GM18499 (cell line): Measurements from ENCODE around the gene NIPBL.
"Not testable (repeated sequence)": the region's sequence is repeated elsewhere in the genome, so short reads cannot be mapped to it uniquely, and the experiment has no call there.

Experiments
- ATAC-seq: cut with Tn5 transposase; IDR thresholded peaks from one replicate; pipeline ENCODE4 v1.9.1; 2021; ENCODE audit warnings: moderate number of reproducible peaks; ENCODE audit not compliant: insufficient read depth, unreplicated experiment

Gene NIPBL

DNA sequence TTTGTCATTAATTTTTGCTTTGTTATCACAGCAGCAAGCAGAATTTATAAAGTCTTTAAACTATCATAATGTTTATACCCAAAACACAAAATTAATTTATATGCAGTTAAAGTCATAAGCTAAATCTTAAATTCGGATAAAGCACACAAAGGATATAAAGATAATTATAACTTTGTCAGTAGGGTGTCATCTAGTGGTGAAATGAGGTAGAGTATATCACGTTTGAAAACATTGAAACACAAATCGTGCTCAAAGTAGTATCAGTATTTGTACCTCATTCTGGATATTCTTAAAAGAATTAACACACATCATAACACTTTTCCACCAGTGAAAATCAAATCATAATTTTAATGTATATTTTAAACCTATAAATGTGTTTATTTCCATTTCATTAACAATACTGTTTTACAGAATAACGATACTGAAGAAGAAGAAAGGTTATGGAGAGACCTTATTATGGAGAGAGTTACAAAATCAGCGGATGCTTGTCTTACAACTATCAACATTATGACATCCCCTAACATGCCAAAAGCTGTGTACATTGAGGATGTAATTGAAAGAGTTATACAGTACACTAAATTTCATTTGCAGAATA is 129.5 kb downstream of the NIPBL start:
- no peak for ATAC-seq

DNA sequence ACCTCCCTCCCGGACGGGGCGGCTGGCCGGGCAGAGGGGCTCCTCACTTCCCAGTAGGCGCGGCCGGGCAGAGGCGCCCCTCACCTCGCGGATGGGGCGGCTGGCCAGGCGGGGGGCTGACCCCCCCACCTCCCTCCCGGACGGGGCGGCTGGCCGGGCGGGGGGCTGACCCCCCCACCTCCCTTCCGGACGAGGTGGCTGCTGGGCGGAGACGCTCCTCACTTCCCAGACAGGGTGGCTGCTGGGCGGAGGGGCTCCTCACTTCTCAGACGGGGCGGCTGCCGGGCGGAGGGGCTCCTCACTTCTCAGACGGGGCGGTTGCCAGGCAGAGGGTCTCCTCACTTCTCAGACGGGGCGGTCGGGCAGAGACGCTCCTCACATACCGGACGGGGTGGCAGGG is 136.6 kb downstream of the NIPBL start:
- ATAC-seq: not testable (repeated sequence)

- ATAC-seq: no peak
These were observed 137.8 kb downstream of the NIPBL start for GRCh38 chr5:37014321-37014720.

DNA sequence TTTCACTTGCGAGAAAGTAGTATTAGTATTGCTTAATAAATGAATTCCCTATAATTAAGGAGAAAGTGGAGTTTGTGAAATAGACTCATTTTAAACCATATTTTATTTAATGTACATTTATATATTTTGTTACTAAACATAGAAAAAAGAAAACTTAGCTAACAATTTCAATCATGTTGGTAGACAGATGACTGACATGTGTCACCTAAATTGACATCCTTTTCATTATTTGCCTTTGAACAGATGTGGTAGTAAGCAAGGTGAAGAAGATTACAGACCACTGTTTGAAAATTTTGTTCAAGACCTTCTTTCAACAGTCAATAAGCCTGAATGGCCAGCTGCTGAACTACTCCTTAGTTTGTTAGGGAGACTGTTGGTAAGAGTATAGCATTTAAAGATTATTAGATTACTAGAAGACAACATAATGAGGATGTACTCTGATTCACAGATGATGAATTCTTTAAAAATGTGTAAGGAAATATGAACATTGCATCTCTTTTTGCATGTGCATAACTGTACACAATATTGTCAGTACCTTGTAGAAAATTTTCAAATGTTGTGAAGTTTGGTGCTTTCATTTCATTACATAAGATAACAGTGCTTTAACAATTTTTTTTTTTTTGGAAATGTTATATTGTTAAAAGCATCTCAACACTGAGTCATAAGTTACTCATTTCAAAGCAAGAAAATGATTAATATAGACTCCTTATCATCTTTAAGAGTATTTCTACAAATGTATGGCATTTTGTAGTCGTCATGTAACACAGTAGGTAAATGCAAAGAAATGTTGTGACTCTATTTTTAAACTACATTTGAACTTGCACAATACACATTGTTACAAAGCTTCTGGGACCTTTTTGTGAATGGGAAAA is 139.5 kb downstream of the NIPBL start:
- no peak for ATAC-seq

DNA sequence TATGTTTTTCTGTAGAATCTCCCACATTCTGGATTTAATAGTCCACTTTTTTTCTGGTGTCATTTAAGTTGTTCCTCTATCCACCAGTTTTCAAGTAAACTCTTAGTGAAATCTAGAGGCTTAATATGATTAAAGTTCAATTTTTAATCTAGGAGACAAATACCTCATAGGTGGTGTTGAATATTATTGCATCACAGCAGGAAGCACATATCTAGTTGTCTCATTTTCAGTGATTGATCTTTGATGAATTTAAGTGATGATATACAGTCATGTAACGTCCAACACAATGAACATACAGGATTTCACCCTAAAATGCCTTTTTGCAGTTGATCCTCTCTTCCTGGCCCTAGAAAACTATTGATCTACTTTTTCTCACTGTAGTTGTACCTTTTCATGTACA is 152.3 kb downstream of the NIPBL start:
- no peak for ATAC-seq

DNA sequence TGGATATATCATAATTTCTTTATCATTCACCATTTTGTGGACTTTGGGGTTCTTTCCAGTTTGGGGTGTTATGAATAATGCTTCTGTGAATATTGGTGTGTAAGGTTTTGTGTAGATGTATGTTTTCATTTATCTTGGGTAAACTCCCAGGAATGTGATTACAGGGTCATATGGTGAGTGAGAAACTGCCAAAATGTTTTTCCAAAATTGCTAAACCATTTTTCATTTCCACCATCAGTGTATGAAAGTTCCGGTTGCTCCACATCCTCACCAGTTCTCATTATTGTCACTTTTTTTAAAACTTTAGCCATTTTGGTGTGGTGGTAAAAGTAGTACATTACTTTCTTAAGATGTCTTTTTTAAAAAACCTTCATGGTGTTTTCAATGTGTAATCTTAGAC is 152.9 kb downstream of the NIPBL start:
- ATAC-seq: no peak

- no peak for ATAC-seq
These were observed 158.4 kb downstream of the NIPBL start for GRCh38 chr5:37034955-37035354.

DNA sequence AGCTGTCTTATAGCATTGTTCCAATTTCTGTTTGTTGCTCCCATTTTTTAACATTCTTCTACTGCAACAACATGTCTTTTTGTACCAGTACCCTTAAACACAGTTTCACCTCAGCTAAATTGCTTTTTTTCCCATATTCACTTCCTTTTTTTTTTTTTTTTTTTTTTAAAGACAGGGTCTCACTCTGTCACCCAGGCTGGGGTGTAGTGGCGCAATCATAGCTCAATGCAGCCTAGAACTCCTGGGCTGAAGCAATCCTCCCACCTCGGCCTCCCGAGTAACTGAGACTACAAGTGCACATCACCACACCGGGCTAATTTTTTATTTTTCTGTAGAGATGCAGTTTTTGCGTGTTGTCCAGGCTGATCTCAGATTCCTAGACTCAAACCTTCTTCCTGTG is 161.3 kb downstream of the NIPBL start:
- no peak for ATAC-seq

DNA sequence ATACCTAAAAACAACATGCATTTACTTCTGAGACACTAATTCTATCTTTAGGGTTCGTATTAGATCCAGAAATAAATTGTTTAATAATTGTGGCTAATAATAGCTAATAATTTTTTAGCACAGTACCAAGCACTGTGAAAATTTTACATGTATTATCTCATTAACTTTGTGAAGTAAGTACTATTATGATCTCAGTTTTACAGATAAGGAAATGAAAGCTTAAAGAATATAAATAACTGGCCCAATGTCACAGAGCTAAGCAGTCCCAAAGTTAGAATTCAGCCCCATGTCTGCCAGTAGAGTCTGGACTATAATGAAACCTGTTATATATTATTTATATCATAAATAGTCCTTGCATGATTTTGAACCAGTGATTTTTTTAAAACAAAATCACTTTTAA is 163.3 kb downstream of the NIPBL start:
- no peak for ATAC-seq

DNA sequence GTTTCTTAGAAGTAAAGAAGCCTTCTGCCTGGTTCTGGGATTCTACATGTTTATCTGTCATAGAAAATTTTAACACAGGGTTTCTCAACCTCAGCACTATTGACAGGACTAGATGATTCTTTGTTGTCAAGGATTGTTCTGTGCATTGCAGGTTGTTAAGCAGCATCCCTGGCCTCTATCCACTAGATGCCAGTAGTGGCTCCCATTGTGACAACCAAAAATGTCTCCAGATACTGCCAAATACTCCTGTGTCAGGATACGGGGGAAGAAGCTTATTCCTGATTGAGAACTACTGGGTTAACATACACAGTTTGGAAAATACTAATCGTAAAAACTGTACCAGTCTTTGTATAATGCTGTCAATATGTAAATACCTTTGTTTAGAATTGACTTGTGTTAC is 167.1 kb downstream of the NIPBL start:
- ATAC-seq: no peak

GRCh38 chr5:37044120-37044519 is 167.6 kb downstream of the NIPBL start:
- ATAC-seq: no peak

DNA sequence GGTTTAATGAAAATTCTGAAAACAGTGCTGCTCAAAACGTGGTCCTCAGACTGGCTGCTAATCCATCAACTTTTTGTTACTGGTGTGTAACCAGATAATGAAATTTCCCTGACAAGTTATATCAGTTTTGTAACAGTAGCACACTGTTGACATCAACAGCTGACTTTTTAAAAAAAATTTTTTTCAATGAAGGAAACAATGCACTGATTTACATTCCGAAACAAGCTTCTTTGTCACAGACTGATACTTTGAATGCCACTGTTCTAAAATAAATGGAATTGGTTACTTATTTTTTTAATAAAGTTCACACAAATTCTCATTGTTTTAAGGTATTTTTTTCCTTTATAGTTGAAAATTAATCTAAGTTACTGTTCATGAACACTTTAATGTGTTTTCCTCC is 169.1 kb downstream of the NIPBL start:
- no peak for ATAC-seq

GRCh38 chr5:37047947-37048346 is 171.4 kb downstream of the NIPBL start:
- no peak for ATAC-seq

GRCh38 chr5:37054391-37054790 is 177.8 kb downstream of the NIPBL start:
- ATAC-seq: no peak

DNA sequence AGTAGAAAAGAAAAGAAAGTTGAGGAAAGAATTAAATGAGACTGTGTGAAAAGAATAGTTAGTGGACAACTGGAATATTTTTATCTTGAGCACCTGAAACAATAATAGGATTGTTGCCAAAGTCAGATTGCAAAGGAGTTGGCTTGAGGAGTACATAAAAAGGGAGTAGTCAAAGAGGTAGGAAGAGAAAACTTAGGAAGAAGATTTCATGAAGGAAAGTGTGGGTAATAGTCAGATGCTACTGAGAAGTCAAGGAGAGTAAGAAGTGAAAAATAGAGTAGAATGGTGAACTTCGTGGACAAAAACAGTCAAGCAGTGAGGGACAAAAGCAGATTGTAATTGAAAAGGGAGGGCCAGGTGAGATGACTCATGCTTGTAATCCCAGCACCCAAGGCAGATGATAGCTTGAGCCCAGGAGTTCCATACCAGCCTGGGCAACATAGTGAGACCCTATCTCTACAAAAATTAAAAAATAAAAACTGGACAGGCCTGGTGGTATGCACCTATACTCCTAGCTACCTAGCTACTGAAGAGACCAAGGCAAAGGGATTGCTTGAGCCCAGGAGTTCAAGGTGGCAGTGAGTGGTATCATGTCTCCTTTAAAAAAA is 178.9 kb downstream of the NIPBL start:
- no peak for ATAC-seq

- no peak for ATAC-seq
These were observed 180.2 kb downstream of the NIPBL start for GRCh38 chr5:37056762-37057161.

GRCh38 chr5:37060030-37060429 is 183.5 kb downstream of the NIPBL start:
- no peak for ATAC-seq

GRCh38 chr5:37063739-37064138 is 187.2 kb downstream of the NIPBL start:
- no peak for ATAC-seq

DNA sequence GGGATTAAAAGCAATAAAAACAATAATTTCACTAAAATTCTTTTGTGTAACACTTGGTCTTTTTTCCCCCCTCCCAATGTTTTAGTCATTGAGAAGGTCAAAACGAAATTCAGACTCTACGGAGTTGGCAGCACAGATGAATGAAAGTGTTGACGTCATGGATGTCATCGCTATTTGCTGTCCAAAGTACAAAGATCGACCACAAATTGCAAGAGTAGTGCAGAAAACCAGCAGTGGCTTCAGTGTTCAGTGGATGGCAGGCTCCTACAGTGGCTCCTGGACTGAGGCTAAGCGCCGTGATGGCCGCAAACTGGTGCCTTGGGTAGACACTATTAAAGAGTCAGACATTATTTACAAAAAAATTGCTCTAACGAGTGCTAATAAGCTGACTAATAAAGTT is 187.9 kb downstream of the NIPBL start:
- ATAC-seq: no peak

DNA sequence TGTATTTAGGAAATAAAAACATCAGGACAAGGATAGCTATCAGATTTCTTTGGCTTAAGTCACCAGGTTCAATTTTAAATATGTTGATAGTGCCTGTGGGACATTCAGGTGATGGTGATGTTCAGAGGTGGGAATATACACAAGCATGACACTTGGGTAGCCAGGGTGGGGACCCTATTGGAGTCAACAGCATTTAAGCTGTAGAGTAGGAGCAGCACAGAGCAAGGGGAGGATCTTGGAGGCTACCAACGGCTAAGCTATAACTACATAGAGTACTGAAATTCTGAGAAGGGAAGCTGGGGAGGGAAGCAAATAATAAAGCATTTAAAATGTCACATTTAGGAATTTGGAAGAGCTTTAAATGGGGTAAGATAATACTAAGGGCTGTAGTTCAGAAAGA is 194.9 kb downstream of the NIPBL start:
- ATAC-seq: no peak

GRCh38 chr5:37071901-37072581 is 195.5 kb downstream of the NIPBL start:
- ATAC-seq: no peak
